GM19372 (cell line): ENCODE measurements around the gene RYR2.
"Not testable (repeated sequence)": the region's sequence is repeated elsewhere in the genome, so short reads cannot be mapped to it uniquely, and the experiment has no call there.

Source experiments
- ATAC-seq: cut with Tn5 transposase; IDR thresholded peaks from one replicate; pipeline ENCODE4 v1.9.1; 2021; ENCODE audit warnings: mild to moderate bottlenecking, low read depth, moderate library complexity; ENCODE audit not compliant: unreplicated experiment

The RYR2 gene

DNA sequence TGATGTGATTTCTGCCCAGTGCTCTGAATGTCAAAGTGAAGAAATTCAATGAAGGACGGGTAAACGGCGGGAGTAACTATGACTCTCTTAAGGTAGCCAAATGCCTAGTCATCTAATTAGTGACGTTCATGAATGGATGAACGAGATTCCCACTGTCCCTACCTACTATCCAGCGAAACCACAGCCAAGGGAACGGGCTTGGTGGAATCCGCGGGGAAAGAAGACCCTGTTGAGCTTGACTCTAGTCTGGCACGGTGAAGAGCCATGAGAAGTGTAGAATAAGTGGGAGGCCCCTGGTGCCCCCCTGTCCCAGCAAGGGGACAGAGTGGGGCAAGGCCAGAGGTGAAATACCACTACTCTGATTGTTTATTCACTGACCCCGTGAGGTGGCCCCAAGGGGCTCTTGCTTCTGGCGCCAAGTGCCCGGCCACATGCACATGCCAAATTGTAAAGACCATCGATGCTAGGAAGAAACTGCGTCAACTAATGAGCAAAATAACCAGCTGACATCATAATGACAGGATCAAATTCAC, 561.1 kb downstream of the RYR2 start:
- ATAC-seq, result not testable (repeated sequence)

DNA sequence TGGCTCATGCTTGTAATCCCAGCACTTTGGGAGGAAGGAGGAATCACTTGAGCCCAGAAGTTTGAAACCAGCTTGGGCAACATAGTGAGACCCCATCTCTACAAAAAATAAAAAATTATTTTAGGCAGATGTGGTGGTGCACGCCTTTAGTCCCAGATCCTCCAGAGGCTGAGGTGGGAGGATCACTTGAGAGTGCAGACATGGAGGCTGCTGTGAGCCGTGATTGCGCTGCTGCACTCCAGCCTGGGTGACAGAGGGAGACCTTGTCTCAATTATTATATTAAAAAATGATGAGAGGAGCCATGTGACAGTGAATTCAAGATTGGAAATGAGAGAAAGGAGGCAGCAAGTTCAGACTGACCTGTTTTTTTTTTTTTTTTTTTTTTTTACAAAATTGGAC, 566.4 kb downstream of the RYR2 start:
- no peak for ATAC-seq

DNA sequence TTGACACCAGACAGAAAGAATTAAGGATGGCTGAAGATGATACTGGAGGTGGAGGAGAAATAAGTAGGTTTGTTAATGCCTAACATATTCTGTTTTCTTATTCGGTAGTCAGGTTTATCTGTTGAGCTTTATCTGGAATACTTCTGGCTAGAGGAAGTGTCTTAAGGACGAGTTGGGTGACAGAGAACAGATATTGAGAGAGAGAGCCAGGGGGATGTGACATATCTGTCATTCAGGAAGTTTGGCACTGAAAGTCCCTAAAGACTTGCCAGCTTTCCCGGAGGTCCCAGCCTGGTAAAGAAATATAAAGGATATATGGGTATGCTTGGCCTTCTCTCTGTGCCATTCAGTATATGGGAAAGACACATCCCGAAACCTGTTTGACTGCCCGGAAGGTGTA, 568.2 kb downstream of the RYR2 start:
- ATAC-seq, result no peak

DNA sequence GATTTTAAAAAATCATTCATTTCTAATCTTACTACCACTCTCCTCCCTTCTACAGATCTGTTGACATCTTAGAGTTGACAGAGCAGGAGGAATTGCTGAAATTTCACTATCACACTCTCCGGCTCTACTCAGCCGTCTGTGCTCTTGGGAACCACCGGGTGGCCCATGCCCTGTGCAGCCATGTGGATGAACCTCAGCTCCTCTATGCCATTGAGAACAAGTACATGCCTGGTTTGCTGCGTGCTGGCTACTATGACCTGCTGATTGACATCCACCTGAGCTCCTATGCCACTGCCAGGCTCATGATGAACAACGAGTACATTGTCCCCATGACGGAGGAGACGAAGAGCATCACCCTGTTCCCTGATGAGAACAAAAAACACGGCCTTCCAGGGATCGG, 572.0 kb downstream of the RYR2 start:
- no peak for ATAC-seq

DNA sequence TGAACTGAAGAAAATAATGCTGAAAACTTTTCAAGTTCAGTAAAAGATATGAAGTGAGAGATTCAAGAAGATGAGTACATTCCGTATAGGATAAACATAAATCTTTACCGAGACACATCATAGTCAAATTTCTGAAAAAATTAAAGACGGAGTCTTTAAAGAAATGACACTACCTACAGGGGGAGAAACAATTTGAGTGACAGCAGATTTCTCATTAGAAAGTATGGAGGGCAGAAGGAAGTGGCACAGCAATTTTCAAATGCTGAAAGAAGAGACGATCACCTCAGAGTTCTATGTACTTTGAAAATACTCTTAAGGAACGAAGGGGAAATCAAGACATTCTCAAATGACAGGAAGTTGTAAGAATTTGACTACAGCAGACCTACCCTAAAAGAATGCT, 577.6 kb downstream of the RYR2 start:
- no peak for ATAC-seq

DNA sequence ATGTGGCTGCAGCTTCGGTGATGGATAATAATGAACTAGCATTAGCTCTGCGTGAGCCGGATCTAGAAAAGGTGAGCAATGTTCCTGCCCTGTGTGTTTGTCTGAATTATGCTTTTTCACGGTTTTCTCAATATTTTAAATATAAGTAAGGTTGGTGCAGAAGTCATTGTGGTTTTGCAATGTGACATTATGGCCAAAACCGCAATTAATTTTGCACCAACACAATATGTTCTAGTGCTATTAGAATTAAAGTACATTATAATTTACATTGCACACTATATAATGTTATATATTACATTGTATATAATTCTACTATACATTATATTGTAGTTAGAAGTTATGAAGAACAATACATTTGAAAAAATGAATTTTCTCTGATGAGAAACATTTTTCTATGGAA, 592.9 kb downstream of the RYR2 start:
- ATAC-seq, result no peak

DNA sequence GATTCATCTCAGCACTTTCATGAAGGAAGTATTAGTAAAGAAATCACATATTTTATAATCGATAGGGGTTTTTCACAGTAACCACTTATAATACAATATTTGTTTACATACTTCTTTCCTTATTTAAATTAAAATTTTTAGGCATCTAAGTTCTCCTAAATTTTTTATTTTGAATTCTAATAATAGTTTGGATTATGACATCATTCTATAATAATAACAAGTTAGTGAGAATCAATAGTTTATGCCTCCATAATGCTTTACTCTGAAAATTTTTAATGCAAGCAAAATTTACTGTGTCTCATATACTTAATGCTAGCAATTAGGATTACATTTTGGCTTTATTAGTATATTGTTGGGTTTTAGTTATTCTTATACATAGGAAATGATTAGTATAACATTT, 596.6 kb downstream of the RYR2 start:
- no peak for ATAC-seq

DNA sequence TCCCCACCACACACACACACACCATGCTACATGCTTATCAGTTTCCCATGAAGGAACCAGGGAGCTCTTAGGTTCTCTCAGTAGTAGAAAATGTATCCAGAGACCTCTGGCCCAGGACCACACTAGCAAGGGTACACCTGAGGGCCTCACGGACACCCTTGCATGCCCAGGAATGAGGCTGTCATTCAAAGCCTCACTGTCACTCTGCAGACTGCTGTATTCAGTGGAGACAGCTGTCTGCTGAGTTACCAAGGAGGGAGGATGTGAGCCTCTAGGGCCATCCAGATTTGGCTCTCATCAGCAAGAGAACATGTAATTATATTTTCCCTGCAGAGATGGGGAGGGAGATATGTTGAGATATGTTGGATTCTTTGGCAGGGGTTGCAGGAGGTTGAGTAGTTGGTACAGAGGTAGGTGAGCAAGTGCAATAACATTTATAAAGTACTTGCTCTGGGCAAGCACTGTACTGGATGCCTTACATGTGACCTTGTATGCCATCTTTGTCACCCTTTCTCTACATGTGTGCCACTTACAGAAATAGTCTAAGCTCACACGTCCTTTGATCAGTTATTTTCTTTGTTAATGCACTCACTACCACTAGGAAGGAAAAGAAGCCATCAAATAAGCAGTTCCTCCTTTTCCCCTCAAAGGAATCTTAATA, 598.2 kb downstream of the RYR2 start:
- no peak for ATAC-seq

DNA sequence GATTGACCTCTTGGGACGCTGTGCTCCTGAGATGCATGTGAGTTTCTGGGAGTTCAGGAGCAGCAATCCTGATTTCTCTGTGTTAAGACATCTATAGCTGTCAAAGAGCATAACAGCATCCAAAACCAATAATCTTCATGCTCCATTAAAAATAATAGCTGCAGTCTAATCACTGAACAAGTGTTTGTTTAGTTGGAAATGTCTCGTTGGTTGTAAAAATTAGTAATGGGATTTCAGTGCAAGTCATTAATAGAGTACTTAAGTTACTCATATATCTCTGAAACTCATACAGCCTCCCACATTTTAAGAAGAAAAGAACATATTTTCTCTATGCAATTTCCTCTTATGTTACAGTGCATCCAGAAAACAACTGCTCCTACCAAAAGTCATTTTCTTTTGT, 599.0 kb downstream of the RYR2 start:
- ATAC-seq, result no peak

DNA sequence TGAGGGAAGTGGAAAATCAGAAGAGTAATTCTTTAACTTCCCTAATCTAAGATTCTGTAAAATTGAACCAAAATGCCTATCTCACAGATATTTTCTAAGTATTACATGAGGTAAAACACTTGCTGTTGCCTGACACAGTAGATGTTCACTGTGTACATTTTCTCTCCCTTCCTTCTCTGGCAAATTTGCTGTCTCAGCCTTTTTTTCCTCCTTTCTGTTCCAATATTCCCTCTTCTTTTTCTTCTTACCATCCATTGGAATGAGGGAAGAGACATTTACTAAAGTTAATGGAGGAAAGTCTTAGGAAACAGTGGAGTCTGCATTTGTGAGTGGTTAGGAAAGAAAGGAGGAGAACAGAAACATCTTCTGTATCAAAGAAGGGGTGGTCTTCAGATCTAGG, 608.8 kb downstream of the RYR2 start:
- ATAC-seq, result no peak

DNA sequence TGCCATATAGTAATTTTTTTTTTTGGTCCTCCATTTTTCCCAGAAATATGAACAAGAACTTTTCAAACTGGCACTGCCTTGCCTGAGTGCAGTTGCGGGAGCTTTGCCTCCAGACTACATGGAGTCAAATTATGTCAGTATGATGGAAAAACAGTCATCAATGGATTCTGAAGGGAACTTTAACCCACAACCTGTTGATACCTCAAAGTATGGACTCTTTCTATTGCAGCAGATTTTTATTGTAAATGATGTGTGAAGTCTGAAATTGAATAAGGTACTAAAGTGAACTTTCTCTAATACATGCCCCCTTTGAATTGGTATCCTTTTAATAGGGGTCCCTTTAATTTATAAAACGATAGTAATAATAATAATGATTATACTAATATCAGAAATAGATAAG, 613.8 kb downstream of the RYR2 start:
- no peak for ATAC-seq

DNA sequence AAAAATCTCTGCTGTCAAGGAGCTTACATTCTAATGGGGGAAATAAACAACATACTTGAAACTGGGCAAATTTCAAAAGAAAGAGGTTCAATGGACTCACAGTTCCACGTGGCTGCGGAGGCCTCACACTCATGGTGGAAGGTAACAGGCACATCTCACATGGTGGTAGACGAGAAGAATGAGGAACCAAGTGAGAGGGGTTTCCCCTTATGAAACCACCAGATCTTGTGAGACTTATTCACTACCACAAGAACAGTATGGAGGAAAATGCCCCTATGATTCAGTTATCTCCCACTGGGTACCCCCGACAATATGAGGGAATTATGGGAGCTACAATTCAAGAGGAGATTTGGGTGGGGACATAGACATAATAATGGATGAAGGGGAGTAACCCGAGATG, 622.4 kb downstream of the RYR2 start:
- no peak for ATAC-seq

DNA sequence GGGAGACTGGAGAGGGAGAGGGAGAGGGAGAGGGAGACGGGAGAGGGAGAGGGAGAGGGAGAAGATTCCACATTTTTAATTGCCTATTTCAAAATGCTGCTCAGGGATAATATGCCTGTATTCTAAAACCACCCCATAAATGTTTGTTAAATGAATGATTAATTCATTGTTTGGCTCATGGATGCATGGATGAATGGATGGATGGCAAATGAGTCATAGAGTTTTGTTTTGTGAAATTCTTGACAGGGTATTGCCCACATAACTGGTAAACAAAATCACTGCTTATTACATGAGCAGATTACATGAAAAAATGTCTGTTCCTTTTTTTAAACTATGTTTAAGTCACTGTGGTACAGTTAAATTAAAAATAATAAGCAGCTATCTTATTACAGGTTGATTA, 628.3 kb downstream of the RYR2 start:
- ATAC-seq, result no peak

DNA sequence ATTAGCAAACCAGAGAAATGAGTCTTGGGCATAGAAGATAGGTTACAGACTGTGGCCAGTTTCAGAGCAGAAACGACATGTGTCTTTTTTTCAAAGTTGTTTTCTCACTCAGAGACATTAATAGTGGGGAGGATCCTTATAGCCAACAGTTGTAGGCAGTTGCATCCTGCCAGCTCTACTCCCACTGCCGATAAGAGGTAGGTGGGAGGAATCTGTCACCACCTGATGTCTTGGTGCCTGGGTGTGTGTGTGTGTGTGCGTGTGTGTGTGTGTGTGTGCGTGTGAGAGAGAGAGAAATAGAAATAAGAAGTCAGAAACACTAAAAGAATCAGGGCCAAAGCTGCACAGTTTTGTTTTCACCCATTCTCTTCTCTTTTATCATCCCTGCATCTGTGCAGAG, 629.3 kb downstream of the RYR2 start:
- ATAC-seq, result no peak

DNA sequence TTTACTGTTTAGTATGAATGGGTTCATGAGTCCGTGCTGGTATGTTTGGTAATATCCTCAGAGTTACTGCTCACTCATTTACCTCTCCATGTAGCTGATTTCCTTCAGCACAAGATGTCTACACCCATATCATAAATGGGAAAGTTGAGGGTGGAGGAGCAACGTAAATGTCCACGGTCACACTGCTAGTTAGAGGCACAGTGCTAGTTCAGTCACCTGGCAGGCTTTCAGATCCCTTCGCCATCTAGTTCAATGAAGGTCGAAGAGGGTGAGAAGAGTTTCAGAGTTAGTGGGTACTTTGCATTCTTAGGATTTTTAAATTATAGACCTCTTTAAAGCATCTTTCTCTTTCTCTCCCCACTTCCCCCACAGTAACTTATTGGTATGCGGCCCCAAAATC, 630.0 kb downstream of the RYR2 start:
- no peak for ATAC-seq

DNA sequence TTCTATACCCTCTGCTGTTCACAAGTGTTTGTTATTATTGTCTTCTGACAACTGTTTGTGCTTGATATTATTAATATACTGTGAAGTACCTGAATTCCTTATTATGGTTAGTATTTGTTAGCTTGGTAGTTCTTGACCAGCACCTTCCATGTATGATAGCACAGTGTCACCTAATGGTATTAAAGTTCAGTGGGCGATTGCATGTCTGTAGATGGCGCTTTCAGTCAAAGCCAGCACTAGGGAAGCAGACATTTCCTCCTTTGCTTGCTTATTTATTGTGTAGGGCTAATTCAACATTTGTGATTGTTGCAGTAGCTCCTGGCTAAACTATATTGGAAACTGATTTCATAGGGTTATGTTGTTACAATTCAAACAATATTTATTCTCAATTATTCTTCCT, 630.8 kb downstream of the RYR2 start:
- ATAC-seq, result no peak

DNA sequence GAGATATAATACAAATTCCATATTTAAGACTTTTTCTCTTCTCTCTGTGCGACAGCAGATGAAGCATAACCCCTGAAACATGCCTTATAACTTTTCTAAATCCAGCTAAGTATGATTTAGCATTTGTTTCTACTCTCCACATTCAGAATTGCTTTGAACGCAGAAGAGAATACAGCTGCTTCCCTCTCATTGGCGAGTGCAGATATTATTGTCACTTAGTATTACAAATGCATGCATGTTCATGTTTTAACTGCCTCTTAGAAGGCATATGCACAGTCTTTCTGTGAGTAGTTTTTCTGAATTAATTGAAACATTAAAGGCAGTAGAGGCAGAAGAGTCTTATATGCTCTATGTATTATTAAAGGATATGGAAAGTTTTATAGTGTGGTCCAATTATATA, 631.6 kb downstream of the RYR2 start:
- no peak for ATAC-seq

DNA sequence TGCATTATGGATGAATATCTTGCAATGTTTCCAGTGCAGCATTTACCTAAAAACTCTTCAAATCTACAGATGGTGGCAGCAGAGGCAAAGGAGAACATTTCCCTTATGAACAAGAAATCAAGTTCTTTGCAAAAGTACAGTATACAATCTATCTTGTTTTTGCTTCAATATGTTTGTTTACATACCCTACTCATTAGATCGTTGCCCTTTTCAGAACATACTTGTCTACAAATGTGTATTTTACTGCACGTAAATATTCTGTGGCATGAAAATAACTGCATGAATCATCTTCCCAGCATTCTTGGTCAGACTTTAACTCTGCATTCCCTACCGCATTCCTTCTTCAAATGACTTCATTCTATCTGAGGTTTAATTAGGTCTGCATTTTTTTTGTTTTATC, 636.0 kb downstream of the RYR2 start:
- ATAC-seq, result no peak

DNA sequence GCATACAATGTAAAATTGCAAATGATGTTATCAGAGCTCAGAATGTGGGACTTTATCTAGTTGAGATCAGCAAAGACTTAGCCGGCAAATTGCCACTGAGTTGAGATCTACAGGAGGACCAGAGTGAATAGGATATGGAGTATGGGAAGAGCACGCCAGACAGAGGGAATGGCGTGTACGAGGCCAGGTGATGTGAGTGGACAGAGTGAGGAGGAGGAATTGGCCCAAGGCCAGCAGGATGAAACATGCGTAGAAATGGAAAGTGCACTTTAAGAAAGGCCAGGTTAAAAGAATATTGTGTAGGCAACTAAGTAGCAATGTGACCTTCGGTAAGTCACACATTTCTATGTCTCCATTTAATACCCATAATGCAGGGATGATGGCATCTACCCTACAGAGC, 637.7 kb downstream of the RYR2 start:
- ATAC-seq, result no peak

DNA sequence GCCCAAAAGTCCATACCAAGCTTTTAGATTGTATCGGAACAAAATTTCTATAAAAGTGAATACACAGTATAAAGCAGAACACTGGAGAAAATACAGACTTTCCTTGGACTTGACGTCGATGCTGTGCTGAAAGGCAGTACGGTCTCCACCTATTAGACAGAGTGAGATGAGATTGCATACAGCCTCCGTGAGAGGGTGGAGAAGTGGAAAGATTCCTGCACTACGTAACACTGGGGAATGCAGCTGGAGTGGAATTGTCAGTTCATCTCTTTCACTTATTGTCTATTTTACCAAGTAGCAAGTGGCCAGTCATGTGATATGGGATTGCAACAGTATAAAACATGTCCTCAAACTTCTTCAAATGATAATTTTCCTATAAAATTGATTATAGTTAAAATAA, 639.2 kb downstream of the RYR2 start:
- ATAC-seq, result no peak

DNA sequence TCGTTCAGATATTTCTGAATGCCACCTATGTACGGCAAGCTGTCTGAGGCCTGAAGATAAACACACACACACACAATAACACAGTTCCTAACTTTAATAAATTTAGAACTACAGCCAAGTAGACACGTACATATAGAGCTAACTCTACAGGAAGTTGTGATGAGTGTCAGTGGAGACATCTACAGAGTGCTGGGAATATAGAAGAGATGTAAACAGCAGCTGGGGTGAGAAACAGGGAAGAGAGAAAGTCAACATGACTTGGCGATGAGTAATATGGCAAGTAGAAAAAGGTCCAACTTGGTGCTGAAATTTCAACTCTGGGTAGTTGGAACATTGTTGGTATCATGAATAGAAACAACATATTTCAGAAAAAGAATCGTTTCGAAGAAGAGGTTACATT, 642.3 kb downstream of the RYR2 start:
- no peak for ATAC-seq

DNA sequence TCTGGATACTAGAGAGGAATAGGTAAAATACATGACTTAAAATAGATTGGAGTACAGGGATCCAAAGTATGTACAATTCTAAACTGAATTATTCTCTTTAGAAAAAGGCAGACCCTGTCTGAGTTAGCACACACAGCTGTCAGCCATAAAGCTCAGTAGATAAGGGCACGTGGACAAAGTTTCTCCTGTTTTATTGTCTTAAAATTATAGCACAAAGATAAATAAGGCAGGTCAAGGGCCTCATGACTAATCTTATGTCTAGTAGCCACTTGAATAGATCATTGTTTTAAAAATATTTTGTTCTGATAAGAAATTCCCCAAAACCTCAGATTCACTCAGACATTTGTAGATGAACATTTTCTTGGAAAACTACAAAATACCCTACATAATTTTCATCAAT, 643.6 kb downstream of the RYR2 start:
- no peak for ATAC-seq

DNA sequence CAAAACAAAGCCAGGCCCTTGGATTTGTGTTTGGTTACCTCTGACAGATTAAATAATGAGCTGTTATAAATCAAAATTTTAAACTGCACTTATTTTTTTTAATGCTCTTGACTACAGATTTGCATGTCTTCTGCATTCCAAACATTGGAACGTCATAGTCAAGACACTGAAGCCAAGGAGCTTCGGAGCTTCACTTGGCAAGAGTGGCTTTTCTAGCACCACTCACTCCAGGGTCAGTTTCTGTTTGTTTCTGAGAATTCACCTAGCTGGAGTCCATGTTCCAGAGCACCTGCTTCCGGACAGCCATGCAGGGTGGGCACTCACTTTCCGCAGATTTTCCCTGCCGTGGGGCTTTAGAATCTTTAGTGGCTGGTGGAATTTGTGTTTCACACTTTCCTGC, 645.8 kb downstream of the RYR2 start:
- ATAC-seq, result no peak
